OCI-LY7 (cell line): ENCODE measurements around the gene SRCIN1.

ENCODE experiments used
- CTCF ChIP-seq: fragments of 200-600 bp; sonication (generic); conservative IDR thresholded peaks from 2 replicates; pipeline ENCODE4 v1.5.1; 2014; ENCODE audit warnings: mild to moderate bottlenecking, antibody characterized with exemption, low read length, moderate library complexity, mixed read lengths
- EZH2phosphoT487 ChIP-seq: fragments of 200-600 bp; sonication (generic); IDR thresholded peaks from 2 replicates; pipeline ENCODE4 v1.6.1; 2018; ENCODE audit warnings: low read depth, borderline replicate concordance, mild to moderate bottlenecking, mixed run types, antibody characterized with exemption, low read length, moderate library complexity, mixed read lengths

- TF ChIP-seq CTCF, result no peak
- no peak for TF ChIP-seq EZH2phosphoT487
Observed at GRCh38 chr17:38602453-38602852, 3.3 kb downstream of the SRCIN1 start.
